GM12878 (cell line): ENCODE data around the gene ZBTB16.

Experiments
- EGR1 ChIP-seq, 2 experiments: IDR thresholded peaks; 1 replicate in 1 of 2; 2 replicates in 1 of 2; pipeline ENCODE4 v1.6.1; 2011 to 2012; ENCODE audit warnings: low read depth in 2 of 2, low read length in 2 of 2, borderline replicate concordance in 1 of 2, mild to moderate bottlenecking in 1 of 2, moderate library complexity in 1 of 2
- LARP7 ChIP-seq: fragments of 450-650 bp; IDR thresholded peaks from 2 replicates; pipeline ENCODE4 v1.6.1; 2017; ENCODE audit warnings: mild to moderate bottlenecking
- MEF2A ChIP-seq: IDR thresholded peaks from 2 replicates; pipeline ENCODE4 v1.6.1; 2011; ENCODE audit warnings: low read depth, mild to moderate bottlenecking, low read length, moderate library complexity; ENCODE audit not compliant: insufficient read depth
- MXI1 ChIP-seq: fragments of 150-350 bp; IDR thresholded peaks from 2 replicates; pipeline ENCODE4 v1.6.1; 2011; ENCODE audit warnings: low read depth, mild to moderate bottlenecking, inconsistent platforms, low read length, improper control_type of control experiment
- PAX8 ChIP-seq: fragments of 450-650 bp; IDR thresholded peaks from 2 replicates; pipeline ENCODE4 v1.6.1; 2017; ENCODE audit warnings: mild to moderate bottlenecking, moderate library complexity
- POLR2A ChIP-seq: IDR thresholded peaks from 2 replicates; pipeline ENCODE4 v1.6.1; 2011; ENCODE audit warnings: low read depth, mild to moderate bottlenecking, low read length
- RAD21 ChIP-seq: IDR thresholded peaks from 2 replicates; pipeline ENCODE4 v1.6.1; 2011; ENCODE audit warnings: mild to moderate bottlenecking, low read depth, low read length, moderate library complexity; ENCODE audit not compliant: insufficient read depth
- RCOR1 ChIP-seq: conservative IDR thresholded peaks from 2 replicates; pipeline ENCODE4 v1.6.1; 2012; ENCODE audit warnings: low read depth, low read length, improper control_type of control experiment
- USF2 ChIP-seq: IDR thresholded peaks from 2 replicates; pipeline ENCODE4 v1.6.1; 2011; ENCODE audit warnings: low read depth, low read length, improper control_type of control experiment, borderline replicate concordance
- TF ChIP-seq, protein P1 (sequence below), 3 experiments: IDR thresholded peaks in 2 of 3; conservative IDR thresholded peaks in 1 of 3; 2 replicates each; pipeline ENCODE4 v1.5.1; 2011; ENCODE audit warnings: low read depth in 3 of 3, low read length in 3 of 3, mild to moderate bottlenecking in 3 of 3, control low read depth in 2 of 3, moderate library complexity in 2 of 3, inconsistent platforms in 1 of 3, mixed read lengths in 1 of 3; ENCODE audit not compliant: control insufficient read depth in 2 of 3, insufficient read depth in 1 of 3; ENCODE audit errors: extremely low read depth in 1 of 3
- TF ChIP-seq, protein P2 (sequence below): IDR thresholded peaks from 2 replicates; pipeline ENCODE4 v1.6.1; 2012; ENCODE audit warnings: low read length, inconsistent platforms

DNA sequence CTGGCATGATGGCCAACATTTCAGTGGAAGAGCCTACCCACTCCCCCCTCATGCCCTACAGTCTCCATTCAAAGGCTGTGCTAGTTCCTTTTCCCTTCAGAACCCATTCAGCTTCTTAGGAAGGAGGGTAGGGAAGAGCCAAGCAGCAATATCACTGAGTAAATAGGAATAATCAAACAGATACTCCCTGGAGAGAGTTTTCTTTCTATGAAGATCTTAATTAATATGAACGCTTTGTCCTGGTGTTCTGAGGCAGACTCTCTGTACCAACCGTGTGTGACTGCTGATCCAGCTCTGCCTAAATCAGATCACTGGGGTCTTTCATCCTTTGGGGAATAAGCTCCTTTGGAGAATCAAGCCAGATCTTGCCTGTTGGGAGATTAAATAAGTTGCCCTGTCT lies 161.5 kb downstream of the ZBTB16 start:
- TF ChIP-seq POLR2A: no peak
- TF ChIP-seq USF2: no peak
- TF ChIP-seq RAD21: no peak
- TF ChIP-seq RCOR1: no peak
- TF ChIP-seq, protein P1, sequence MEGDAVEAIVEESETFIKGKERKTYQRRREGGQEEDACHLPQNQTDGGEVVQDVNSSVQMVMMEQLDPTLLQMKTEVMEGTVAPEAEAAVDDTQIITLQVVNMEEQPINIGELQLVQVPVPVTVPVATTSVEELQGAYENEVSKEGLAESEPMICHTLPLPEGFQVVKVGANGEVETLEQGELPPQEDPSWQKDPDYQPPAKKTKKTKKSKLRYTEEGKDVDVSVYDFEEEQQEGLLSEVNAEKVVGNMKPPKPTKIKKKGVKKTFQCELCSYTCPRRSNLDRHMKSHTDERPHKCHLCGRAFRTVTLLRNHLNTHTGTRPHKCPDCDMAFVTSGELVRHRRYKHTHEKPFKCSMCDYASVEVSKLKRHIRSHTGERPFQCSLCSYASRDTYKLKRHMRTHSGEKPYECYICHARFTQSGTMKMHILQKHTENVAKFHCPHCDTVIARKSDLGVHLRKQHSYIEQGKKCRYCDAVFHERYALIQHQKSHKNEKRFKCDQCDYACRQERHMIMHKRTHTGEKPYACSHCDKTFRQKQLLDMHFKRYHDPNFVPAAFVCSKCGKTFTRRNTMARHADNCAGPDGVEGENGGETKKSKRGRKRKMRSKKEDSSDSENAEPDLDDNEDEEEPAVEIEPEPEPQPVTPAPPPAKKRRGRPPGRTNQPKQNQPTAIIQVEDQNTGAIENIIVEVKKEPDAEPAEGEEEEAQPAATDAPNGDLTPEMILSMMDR (IDR thresholded peaks at IDR 0.05 in 2 of 3, conservative IDR thresholded peaks at IDR 0.05 in 1 of 3; ENCODE audit: control insufficient read depth in 2 of 3, extremely low read depth in 1 of 3, insufficient read depth in 1 of 3, low read depth in 3 of 3, low read length in 3 of 3): no peak
- TF ChIP-seq EGR1 (IDR thresholded peaks at IDR 0.05; ENCODE audit: borderline replicate concordance in 1 of 2, low read depth in 2 of 2, low read length in 2 of 2): no peak
- TF ChIP-seq PAX8: no peak
- TF ChIP-seq, protein P2, sequence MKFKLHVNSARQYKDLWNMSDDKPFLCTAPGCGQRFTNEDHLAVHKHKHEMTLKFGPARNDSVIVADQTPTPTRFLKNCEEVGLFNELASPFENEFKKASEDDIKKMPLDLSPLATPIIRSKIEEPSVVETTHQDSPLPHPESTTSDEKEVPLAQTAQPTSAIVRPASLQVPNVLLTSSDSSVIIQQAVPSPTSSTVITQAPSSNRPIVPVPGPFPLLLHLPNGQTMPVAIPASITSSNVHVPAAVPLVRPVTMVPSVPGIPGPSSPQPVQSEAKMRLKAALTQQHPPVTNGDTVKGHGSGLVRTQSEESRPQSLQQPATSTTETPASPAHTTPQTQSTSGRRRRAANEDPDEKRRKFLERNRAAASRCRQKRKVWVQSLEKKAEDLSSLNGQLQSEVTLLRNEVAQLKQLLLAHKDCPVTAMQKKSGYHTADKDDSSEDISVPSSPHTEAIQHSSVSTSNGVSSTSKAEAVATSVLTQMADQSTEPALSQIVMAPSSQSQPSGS: no peak
- TF ChIP-seq MXI1: no peak
- no peak for TF ChIP-seq LARP7
- TF ChIP-seq MEF2A: no peak
